HEK293 (cell line): ENCODE data around the gene LHFPL2.

Experiments used
- CTCF ChIA-PET: fragments of 350-600 bp; formaldehyde crosslinking; extraction: SDS; loops from one replicate; lab custom pipeline; 2021; ENCODE audit warnings: antibody characterized with exemption; lab: Yijun Ruan, JAX
- POLR2A ChIA-PET: fragments of 300-600 bp; formaldehyde crosslinking; extraction: SDS; loops from one replicate; lab custom pipeline; 2020; ENCODE audit warnings: antibody characterized with exemption, inconsistent platforms; lab: Yijun Ruan, JAX
- H3K27ac ChIP-seq: fragments of 200-500 bp; sonication (Bioruptor generic); 2 replicates; pipeline ENCODE4 v1.5.1; 2014; ENCODE audit warnings: low read depth, low read length, control low read depth, inconsistent platforms; ENCODE audit errors: extremely low read depth
- H3K36me3 ChIP-seq, 2 experiments: fragments of 200-500 bp in 1 of 2; sonication (Bioruptor generic) in 1 of 2; 1 replicate in 1 of 2; 2 replicates in 1 of 2; pipeline ENCODE4 v1.5.1; 2014 to 2017; ENCODE audit warnings: inconsistent platforms in 2 of 2, low read length in 2 of 2; ENCODE audit not compliant: control insufficient read depth in 2 of 2, insufficient read depth in 1 of 2
- H3K4me1 ChIP-seq: fragments of 200-500 bp; sonication (Bioruptor generic); 2 replicates; pipeline ENCODE4 v1.5.1; 2014; ENCODE audit warnings: mild to moderate bottlenecking, low read length, inconsistent platforms; ENCODE audit not compliant: control insufficient read depth, insufficient read depth
- H3K4me3 ChIP-seq: 2 replicates; pipeline ENCODE4 v1.5.1; 2011; ENCODE audit warnings: low read depth, mild to moderate bottlenecking, control low read depth, low read length, moderate library complexity
- H3K9me3 ChIP-seq: fragments of 200-500 bp; sonication (Bioruptor generic); 2 replicates; pipeline ENCODE4 v1.5.1; 2014; ENCODE audit warnings: low read depth, low read length, inconsistent platforms; ENCODE audit not compliant: control insufficient read depth, insufficient read depth
- OSR2 ChIP-seq: fragments of 450-650 bp; formaldehyde crosslinking; IDR thresholded peaks from 2 replicates; pipeline ENCODE4 v1.5.1; 2016; ENCODE audit warnings: missing biosample characterization, missing genetic modification characterization
- PATZ1 ChIP-seq: fragments of 450-650 bp; formaldehyde crosslinking; IDR thresholded peaks from 2 replicates; pipeline ENCODE4 v1.5.1; 2016; ENCODE audit warnings: missing biosample characterization, missing genetic modification characterization
- PRDM1 ChIP-seq: fragments of 450-650 bp; formaldehyde crosslinking; IDR thresholded peaks from 2 replicates; pipeline ENCODE4; 2016; ENCODE audit warnings: missing biosample characterization, missing genetic modification characterization
- SP3 ChIP-seq: fragments of 450-650 bp; formaldehyde crosslinking; IDR thresholded peaks from 2 replicates; pipeline ENCODE4 v1.5.1; 2016; ENCODE audit warnings: missing biosample characterization, missing genetic modification characterization
- SP7 ChIP-seq: fragments of 450-650 bp; formaldehyde crosslinking; IDR thresholded peaks from 2 replicates; pipeline ENCODE4 v1.5.1; 2016; ENCODE audit warnings: missing biosample characterization, missing genetic modification characterization
- TSHZ1 ChIP-seq: fragments of 450-650 bp; formaldehyde crosslinking; IDR thresholded peaks from 2 replicates; pipeline ENCODE4 v1.5.1; 2016; ENCODE audit warnings: missing biosample characterization, missing genetic modification characterization, borderline replicate concordance
- ZBTB8A ChIP-seq: fragments of 450-650 bp; formaldehyde crosslinking; IDR thresholded peaks from 2 replicates; pipeline ENCODE4 v1.5.1; 2016; ENCODE audit warnings: missing biosample characterization, missing genetic modification characterization
- ZFP69B ChIP-seq: fragments of 450-650 bp; formaldehyde crosslinking; IDR thresholded peaks from 2 replicates; pipeline ENCODE4 v1.5.1; 2016; ENCODE audit warnings: missing biosample characterization, missing genetic modification characterization
- ZNF121 ChIP-seq: fragments of 450-650 bp; formaldehyde crosslinking; IDR thresholded peaks from 2 replicates; pipeline ENCODE4 v1.5.1; 2016; ENCODE audit warnings: missing biosample characterization, missing genetic modification characterization
- ZNF157 ChIP-seq: fragments of 450-650 bp; formaldehyde crosslinking; IDR thresholded peaks from 2 replicates; pipeline ENCODE4 v1.5.1; 2016; ENCODE audit warnings: missing biosample characterization, missing genetic modification characterization
- ZNF19 ChIP-seq: fragments of 450-650 bp; formaldehyde crosslinking; IDR thresholded peaks from 2 replicates; pipeline ENCODE4; 2016; ENCODE audit warnings: missing biosample characterization, missing genetic modification characterization, low read depth
- ZNF274 ChIP-seq, 2 experiments: fragments of 200-500 bp in 1 of 2; fragments of 450-650 bp in 1 of 2; sonication (Bioruptor generic) in 1 of 2; formaldehyde crosslinking in 1 of 2; IDR thresholded peaks; 2 replicates each; pipeline versions ENCODE4 v1.5.1 to v1.6.1; 2014 to 2016; ENCODE audit warnings: borderline replicate concordance in 1 of 2, inconsistent platforms in 1 of 2, low read length in 1 of 2, missing biosample characterization in 1 of 2, missing genetic modification characterization in 1 of 2
- ZNF548 ChIP-seq: fragments of 450-650 bp; formaldehyde crosslinking; IDR thresholded peaks from 2 replicates; pipeline ENCODE4 v1.5.1; 2016; ENCODE audit warnings: missing biosample characterization, missing genetic modification characterization
- ZNF558 ChIP-seq: fragments of 450-650 bp; formaldehyde crosslinking; IDR thresholded peaks from 2 replicates; pipeline ENCODE4 v1.5.1; 2016; ENCODE audit warnings: missing biosample characterization, missing genetic modification characterization
- ZNF585B ChIP-seq: fragments of 450-650 bp; formaldehyde crosslinking; IDR thresholded peaks from 2 replicates; pipeline ENCODE4 v1.5.1; 2016; ENCODE audit warnings: missing biosample characterization, missing genetic modification characterization
- ZNF621 ChIP-seq: fragments of 450-650 bp; formaldehyde crosslinking; IDR thresholded peaks from 2 replicates; pipeline ENCODE4 v1.5.1; 2017; ENCODE audit warnings: missing biosample characterization, missing genetic modification characterization
- ZNF623 ChIP-seq: fragments of 450-650 bp; formaldehyde crosslinking; IDR thresholded peaks from 2 replicates; pipeline ENCODE4 v1.5.1; 2016; ENCODE audit warnings: missing biosample characterization, missing genetic modification characterization
- ZNF692 ChIP-seq: fragments of 450-650 bp; formaldehyde crosslinking; IDR thresholded peaks from 2 replicates; pipeline ENCODE4 v1.5.1; 2016; ENCODE audit warnings: missing biosample characterization, missing genetic modification characterization
- ZNF830 ChIP-seq: fragments of 450-650 bp; IDR thresholded peaks from 2 replicates; pipeline ENCODE4 v1.5.0; 2018; ENCODE audit warnings: missing biosample characterization, missing genetic modification characterization, low read depth, mild to moderate bottlenecking, moderate library complexity
- ZNF843 ChIP-seq: fragments of 450-650 bp; formaldehyde crosslinking; IDR thresholded peaks from 2 replicates; pipeline ENCODE4 v1.5.1; 2016; ENCODE audit warnings: missing biosample characterization, missing genetic modification characterization

The LHFPL2 gene

GRCh38 chr5:78592735-78593386 is 55.7 kb downstream of the LHFPL2 start (continued):
- TF ChIP-seq OSR2 (tag by site-specific recombination): no peak
- TF ChIP-seq ZNF19 (tag by site-specific recombination): no peak
- no peak for TF ChIP-seq ZFP69B (tag by site-specific recombination)
- no peak for TF ChIP-seq ZNF623
- TF ChIP-seq SP3 (tag by site-specific recombination): no peak
- TF ChIP-seq ZNF621: no peak
- TF ChIP-seq ZNF157 (tag by site-specific recombination): no peak
- TF ChIP-seq ZNF548 (tag by site-specific recombination): no peak
- no peak for TF ChIP-seq SP7 (tag by site-specific recombination)
- TF ChIP-seq ZNF121 (tag by site-specific recombination): no peak
- TF ChIP-seq ZNF692 (tag by site-specific recombination): no peak
- no peak for TF ChIP-seq ZNF830 (tag by site-specific recombination)
- TF ChIP-seq, all 188 proteins: peak for 0

GRCh38 chr5:78591972-78592700 is 56.4 kb downstream of the LHFPL2 start:
- Histone ChIP-seq H3K36me3 (peaks cover 0 to 3% of the 10 kb centered on the region in 2 experiments; a peak in 1 of 3 replicates), H3K9me3 (no peaks in the 10 kb centered on the region), H3K4me1 (peaks cover 10% of the 10 kb centered on the region; the same call in 1 of the 2 replicates), H3K27ac (no peak overlapping the region), H3K4me3 (no peak overlapping the region)
- ChIA-PET CTCF (interaction anchor here (0.9 kb wide), 1 partner anchor 54 kb away, joined by 3 read pairs; no protein-coding TSS in a partner anchor), POLR2A (no interaction called here)
- TF ChIP-seq ZNF558 (tag by site-specific recombination) (no peak), ZBTB8A (tag by site-specific recombination) (no peak), TSHZ1 (tag by site-specific recombination) (no peak), PRDM1 (peak; percentile 16; the same call in 1 of the 2 replicates), ZNF19 (tag by site-specific recombination) (no peak), ZNF843 (tag by site-specific recombination) (no peak), PATZ1 (tag by site-specific recombination) (no peak), ZNF585B (tag by site-specific recombination) (no peak), ZNF274 (IDR thresholded peaks at IDR 0.05; ENCODE audit: low read length) (no peak), ZNF274 (tag by site-specific recombination; IDR thresholded peaks at IDR 0.05; ENCODE audit: borderline replicate concordance) (no peak)
